SJCRH30 (cell line): ENCODE measurements around the gene TPM4. TPM values are rescaled to one million over a fixed set of nuclear protein-coding genes. Genes with fewer than 3 reads are reported as not detected.
A peak's percentile ranks its signal among the peaks of the same experiment; 100 is the strongest.

Experiments used
- DNase-seq, 2 experiments: peaks; one replicate each; pipeline ENCODE4 v3.0.0-alpha.2; 2015 to 2020
- H3K27ac ChIP-seq: fragments of 250-450 bp; sonication (Bioruptor Pico); 2 replicates; pipeline ENCODE4 v1.5.1; 2020; ENCODE audit warnings: mild to moderate bottlenecking, moderate library complexity
- H3K27me3 ChIP-seq: fragments of 250-450 bp; sonication (Bioruptor Pico); 2 replicates; pipeline ENCODE4 v1.5.1; 2020; ENCODE audit warnings: mild to moderate bottlenecking, moderate library complexity
- H3K36me3 ChIP-seq: fragments of 250-450 bp; sonication (Bioruptor Pico); 2 replicates; pipeline ENCODE4 v1.5.1; 2020; ENCODE audit warnings: mild to moderate bottlenecking, moderate library complexity
- H3K4me1 ChIP-seq: fragments of 250-450 bp; sonication (Bioruptor Pico); 2 replicates; pipeline ENCODE4 v1.5.1; 2020; ENCODE audit warnings: mild to moderate bottlenecking, moderate library complexity
- H3K4me3 ChIP-seq: fragments of 250-450 bp; sonication (Bioruptor Pico); 2 replicates; pipeline ENCODE4 v1.5.1; 2020; ENCODE audit warnings: mild to moderate bottlenecking, moderate library complexity
- H3K9me3 ChIP-seq: fragments of 250-450 bp; sonication (Bioruptor Pico); replicated peaks from 2 replicates; pipeline ENCODE4 v1.5.1; 2020; ENCODE audit warnings: mild to moderate bottlenecking, moderate library complexity
- total RNA-seq: library from RNA; depleted of rRNA; stranded (reverse); fragments of >200 nt; shearing (Covaris generic); gene quantifications from 2 replicates; pipeline ENCODE4 v1.2.3, GENCODE V29; 2014

TPM4 gene
- total RNA-seq, 1 experiment from 2014 or later = 419 TPM

DNA sequence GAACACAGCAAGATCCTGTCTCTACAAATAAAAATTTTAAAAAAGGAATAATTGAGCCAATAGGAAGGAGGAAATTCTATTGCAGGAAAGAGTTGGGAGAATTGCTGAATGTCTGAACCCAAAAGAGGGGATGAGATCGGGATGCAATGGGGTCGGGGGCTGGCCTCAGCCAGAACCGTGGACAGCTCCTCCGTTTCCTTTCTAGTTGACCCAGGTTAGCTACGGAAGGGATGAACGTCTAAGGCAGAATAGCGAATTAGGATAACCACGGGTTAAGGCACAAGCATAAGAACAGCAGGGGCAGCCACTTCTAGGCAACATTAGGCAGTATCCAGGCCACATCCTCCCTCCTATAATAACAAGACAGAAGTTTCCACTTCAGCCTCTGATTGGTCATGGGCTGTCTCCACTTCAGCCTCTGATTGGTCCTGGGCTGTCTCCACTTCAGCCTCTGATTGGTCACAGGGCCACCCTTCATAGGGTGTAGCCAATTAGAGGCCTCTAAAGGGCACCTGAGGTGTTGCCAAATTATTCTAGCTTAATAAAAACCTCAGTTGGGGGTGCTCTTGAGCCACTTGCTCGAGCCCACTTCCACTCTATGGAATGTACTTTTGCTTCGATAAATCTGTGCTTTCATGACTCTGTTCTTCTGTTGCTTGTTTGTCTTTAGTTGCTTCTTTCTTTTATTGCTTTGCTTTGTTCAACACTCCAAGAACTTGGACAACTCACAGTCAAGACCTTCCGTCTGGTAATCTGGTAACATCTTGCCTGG is 24.9 kb upstream of the TPM4 start:
- Histone ChIP-seq H3K9me3 (peaks cover 4% of the 10 kb centered on the region), H3K4me3 (no peak overlapping the region), H3K36me3 (no peaks in the 10 kb centered on the region), H3K27me3 (no peaks in the 10 kb centered on the region), H3K4me1 (no peaks in the 10 kb centered on the region), H3K27ac (no peak overlapping the region)
- peak in 1 of 2 experiments; percentile 46 for DNase-seq

DNA sequence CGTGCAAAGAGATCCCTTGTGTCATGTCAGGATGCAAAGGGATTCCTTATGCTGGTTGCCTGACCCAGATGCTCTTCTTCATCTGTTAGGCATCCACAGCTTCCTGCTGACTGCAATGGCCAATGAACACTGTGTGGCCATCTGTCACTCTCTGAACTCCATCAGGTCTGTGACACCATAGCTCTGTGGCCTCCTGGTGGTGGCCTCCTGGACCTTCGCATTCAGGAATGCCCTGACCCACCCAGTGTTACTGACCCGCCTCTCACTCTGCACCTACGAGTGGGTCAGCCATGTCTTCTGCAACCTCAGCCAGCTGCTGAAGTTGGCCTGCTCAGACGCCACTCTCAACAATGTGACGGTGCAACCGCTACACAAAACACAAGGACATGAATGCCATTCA is 23.9 kb upstream of the TPM4 start:
- H3K9me3 ChIP-seq = peaks cover 10% of the 10 kb centered on the region
- H3K27me3 ChIP-seq = no peaks in the 10 kb centered on the region
- no peak overlapping the region for H3K4me3 ChIP-seq
- H3K36me3 ChIP-seq = no peaks in the 10 kb centered on the region
- H3K4me1 ChIP-seq = no peaks in the 10 kb centered on the region
- DNase-seq = no peak
- no peak overlapping the region for H3K27ac ChIP-seq

GRCh38 chr19:16057062-16057461 is 19.2 kb upstream of the TPM4 start:
- Histone ChIP-seq H3K4me1 (no peaks in the 10 kb centered on the region), H3K36me3 (no peaks in the 10 kb centered on the region), H3K9me3 (peaks cover 19% of the 10 kb centered on the region), H3K27me3 (no peaks in the 10 kb centered on the region), H3K4me3 (no peak overlapping the region), H3K27ac (no peak overlapping the region)
- no peak for DNase-seq

- Histone ChIP-seq H3K4me3 (no peak overlapping the region), H3K27me3 (no peaks in the 10 kb centered on the region; the same call in 1 of the 2 replicates), H3K27ac (no peak overlapping the region), H3K4me1 (no peaks in the 10 kb centered on the region), H3K36me3 (no peaks in the 10 kb centered on the region), H3K9me3 (peaks cover 19% of the 10 kb centered on the region)
- DNase-seq = no peak
Measured at GRCh38 chr19:16060294-16060693, 16.0 kb upstream of the TPM4 start.

DNA sequence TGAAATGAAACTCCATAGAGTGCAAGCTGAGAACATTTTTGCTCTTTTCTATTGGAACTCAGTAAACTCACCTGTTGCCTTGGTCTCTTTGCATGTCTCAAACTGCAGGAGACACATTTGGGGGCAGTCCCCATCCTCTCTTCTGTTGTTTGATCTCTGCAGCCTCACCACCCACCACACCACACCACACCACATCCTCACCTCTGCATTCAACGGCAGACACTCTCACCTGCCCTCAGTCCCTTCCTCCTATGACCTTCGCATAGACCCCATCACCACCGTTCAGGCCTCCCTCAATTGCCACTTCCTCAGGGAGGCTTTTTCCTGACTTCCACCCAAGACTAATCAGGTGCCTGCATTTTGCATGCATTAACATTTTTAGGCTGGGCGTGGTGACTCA is 14.4 kb upstream of the TPM4 start:
- Histone ChIP-seq H3K4me1 (no peaks in the 10 kb centered on the region), H3K4me3 (no peak overlapping the region), H3K36me3 (no peaks in the 10 kb centered on the region), H3K27ac (no peak overlapping the region), H3K9me3 (peaks cover 12% of the 10 kb centered on the region; the same call in 1 of the 2 replicates), H3K27me3 (no peaks in the 10 kb centered on the region; the same call in 1 of the 2 replicates)
- DNase-seq = no peak

- Histone ChIP-seq H3K36me3 (no peaks in the 10 kb centered on the region), H3K9me3 (0 out of 2 replicates have a peak, but pooled peaks cover 10% of the 10 kb centered on the region), H3K4me3 (no peak overlapping the region), H3K27ac (no peak overlapping the region), H3K4me1 (no peaks in the 10 kb centered on the region), H3K27me3 (no peaks in the 10 kb centered on the region; the same call in 1 of the 2 replicates)
- peak; percentile 57 to 82 for DNase-seq
Measured at GRCh38 chr19:16062789-16063188, 13.5 kb upstream of the TPM4 start.

DNA sequence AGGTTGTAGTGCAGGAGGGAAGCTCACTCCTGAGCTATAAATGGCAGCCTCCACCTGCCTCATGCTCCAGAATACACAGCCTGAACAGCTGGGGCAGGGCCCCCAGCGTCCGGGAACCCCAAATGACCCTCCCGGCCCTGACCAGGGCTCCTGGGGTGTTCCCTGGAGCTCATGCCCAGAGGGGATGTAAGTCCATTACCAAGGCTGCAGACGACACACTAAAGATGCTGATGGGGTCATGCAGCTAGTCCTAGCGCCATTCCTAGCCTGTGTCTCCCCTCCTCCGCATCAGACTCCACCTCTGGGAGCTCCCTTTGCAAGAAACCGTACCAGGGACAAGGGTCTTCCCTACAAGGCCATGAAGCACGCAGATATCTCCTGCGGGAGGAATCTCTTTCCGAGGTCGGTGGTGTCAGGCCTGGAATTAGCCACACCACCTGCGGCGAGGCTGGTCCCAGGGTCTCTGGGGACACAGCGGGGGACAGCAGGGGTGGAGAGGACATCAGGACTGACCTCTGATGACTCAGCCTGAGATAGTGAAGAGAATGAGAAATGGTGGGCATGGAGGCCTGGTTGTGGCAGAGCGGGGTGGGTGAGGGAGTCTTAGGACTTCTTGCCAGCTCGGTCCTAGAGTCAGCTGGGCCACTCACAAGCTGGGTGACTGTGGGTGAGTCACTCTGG is 11.9 kb upstream of the TPM4 start:
- no peak overlapping the region for H3K27ac ChIP-seq
- H3K36me3 ChIP-seq = no peaks in the 10 kb centered on the region
- H3K27me3 ChIP-seq = no peaks in the 10 kb centered on the region; the same call in 1 of the 2 replicates
- no peak for DNase-seq
- no peak overlapping the region for H3K4me3 ChIP-seq
- H3K4me1 ChIP-seq = no peaks in the 10 kb centered on the region
- 0 out of 2 replicates have a peak, but pooled peaks cover 10% of the 10 kb centered on the region for H3K9me3 ChIP-seq

GRCh38 chr19:16066611-16067104 is 9.6 kb upstream of the TPM4 start:
- Histone ChIP-seq H3K27ac (no peak overlapping the region), H3K36me3 (no peaks in the 10 kb centered on the region), H3K27me3 (no peaks in the 10 kb centered on the region; the same call in 1 of the 2 replicates), H3K9me3 (no peaks in the 10 kb centered on the region), H3K4me1 (no peaks in the 10 kb centered on the region), H3K4me3 (no peak overlapping the region)
- DNase-seq = peak; percentile 42 to 53

- H3K4me3 ChIP-seq = no peak overlapping the region
- H3K9me3 ChIP-seq = no peaks in the 10 kb centered on the region
- H3K27ac ChIP-seq = no peak overlapping the region
- H3K36me3 ChIP-seq = no peaks in the 10 kb centered on the region
- no peaks in the 10 kb centered on the region; the same call in 1 of the 2 replicates for H3K27me3 ChIP-seq
- no peaks in the 10 kb centered on the region for H3K4me1 ChIP-seq
- DNase-seq = no peak
Measured at GRCh38 chr19:16067205-16067938, 8.9 kb upstream of the TPM4 start.

- no peaks in the 10 kb centered on the region for H3K9me3 ChIP-seq
- H3K36me3 ChIP-seq = no peaks in the 10 kb centered on the region
- no peaks in the 10 kb centered on the region; the same call in 1 of the 2 replicates for H3K27me3 ChIP-seq
- DNase-seq = no peak
- no peak overlapping the region for H3K27ac ChIP-seq
- no peak overlapping the region for H3K4me3 ChIP-seq
- H3K4me1 ChIP-seq = no peaks in the 10 kb centered on the region
Measured at GRCh38 chr19:16068696-16069259, 7.5 kb upstream of the TPM4 start.

GRCh38 chr19:16069813-16070365 is 6.4 kb upstream of the TPM4 start:
- no peaks in the 10 kb centered on the region for H3K9me3 ChIP-seq
- H3K4me1 ChIP-seq = no peaks in the 10 kb centered on the region
- H3K4me3 ChIP-seq = no peak overlapping the region
- no peak overlapping the region for H3K27ac ChIP-seq
- no peaks in the 10 kb centered on the region for H3K36me3 ChIP-seq
- H3K27me3 ChIP-seq = no peaks in the 10 kb centered on the region; the same call in 1 of the 2 replicates
- DNase-seq = no peak

GRCh38 chr19:16070366-16070990 is 5.8 kb upstream of the TPM4 start:
- no peak overlapping the region for H3K27ac ChIP-seq
- no peaks in the 10 kb centered on the region for H3K27me3 ChIP-seq
- DNase-seq = no peak
- no peaks in the 10 kb centered on the region for H3K9me3 ChIP-seq
- H3K36me3 ChIP-seq = no peaks in the 10 kb centered on the region
- H3K4me1 ChIP-seq = no peaks in the 10 kb centered on the region
- no peak overlapping the region for H3K4me3 ChIP-seq

DNA sequence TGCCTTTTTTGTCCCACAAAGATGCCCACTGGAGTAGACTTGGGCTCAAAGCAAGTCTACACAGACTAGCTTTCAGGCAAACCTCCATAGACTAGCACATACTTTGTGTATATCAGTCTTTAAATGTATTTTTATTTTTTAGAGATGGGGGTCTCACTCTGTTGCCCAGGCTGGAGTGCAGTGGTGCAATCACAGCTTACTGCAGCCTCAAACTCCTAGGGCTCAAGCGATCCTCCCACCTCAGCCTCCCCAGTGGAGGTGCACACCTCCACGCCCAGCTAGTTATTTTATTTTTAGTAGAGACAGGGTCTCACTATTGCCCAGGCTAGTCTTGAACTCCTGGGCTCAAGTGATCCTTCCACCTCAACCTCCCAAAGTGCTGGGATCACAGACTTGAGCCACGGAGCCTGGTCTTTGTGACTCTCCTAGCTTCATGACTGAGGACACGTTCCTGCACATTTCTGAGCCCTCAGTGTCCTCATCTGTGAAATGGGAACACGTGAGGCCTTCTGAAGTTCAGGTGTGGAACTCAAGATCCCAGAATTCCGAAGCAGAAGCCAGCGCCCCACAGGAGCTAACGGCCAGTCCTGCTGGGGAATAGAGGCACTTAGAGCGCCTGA is 5.1 kb upstream of the TPM4 start:
- no peaks in the 10 kb centered on the region for H3K4me1 ChIP-seq
- no peaks in the 10 kb centered on the region for H3K9me3 ChIP-seq
- H3K4me3 ChIP-seq = no peak overlapping the region
- H3K27me3 ChIP-seq = no peaks in the 10 kb centered on the region
- H3K36me3 ChIP-seq = no peaks in the 10 kb centered on the region
- no peak overlapping the region for H3K27ac ChIP-seq
- no peak for DNase-seq
